Stimulated activated CD8-positive, alpha-beta memory T cell treated with anti-CD3 and anti-CD28 coated beads, Interleukin-7, amount 100 ng/mL, for 1 hour (primary cell): ENCODE results near the gene TCF3.

Source experiments
- DNase-seq, 2 donors: peaks; one replicate each; pipeline ENCODE4 v3.0.0-alpha.2; 2020; ENCODE audit warnings: low read depth in 2 of 2

The TCF3 gene

DNA sequence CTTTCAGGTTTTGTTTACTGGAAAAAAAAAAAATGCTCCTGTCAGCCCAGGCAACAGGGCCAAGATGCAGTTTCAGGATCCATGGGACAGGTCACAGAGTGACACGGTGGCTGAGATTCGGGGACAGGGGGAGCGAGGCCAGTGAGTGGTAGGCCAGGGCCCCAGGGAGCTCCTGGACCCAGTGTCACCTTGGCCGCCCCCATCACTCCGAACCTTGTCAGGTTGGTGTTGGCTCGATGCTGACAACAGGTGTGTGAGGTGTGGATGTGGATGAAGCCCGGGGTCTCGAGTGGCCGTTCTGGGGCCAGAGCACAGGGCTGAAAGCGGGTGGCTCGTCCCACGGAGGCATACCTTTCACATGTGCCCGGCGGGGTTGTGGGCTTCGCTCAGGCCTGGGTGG is 41.1 kb downstream of the TCF3 start:
- no peak for DNase-seq

DNA sequence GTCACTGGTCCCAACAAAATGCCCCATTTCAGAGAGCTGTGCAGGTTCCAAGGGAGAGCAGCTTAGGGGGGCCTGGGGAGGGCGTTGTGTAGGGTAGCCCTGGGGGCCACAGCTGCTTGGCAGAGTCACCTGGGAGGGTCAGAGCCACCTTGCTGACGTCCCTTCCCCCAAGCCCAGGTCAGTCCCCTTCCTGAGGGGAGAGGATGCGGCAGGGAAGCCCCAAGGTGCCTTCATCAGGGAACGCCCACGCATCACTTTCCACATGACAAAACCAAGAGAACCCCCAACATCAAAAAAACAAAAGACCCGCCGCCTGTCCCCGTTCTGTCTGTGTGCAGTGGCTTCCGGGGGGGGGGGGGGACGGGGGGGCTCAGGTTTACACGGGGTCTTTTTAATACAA is 41.8 kb downstream of the TCF3 start:
- no peak for DNase-seq

DNA sequence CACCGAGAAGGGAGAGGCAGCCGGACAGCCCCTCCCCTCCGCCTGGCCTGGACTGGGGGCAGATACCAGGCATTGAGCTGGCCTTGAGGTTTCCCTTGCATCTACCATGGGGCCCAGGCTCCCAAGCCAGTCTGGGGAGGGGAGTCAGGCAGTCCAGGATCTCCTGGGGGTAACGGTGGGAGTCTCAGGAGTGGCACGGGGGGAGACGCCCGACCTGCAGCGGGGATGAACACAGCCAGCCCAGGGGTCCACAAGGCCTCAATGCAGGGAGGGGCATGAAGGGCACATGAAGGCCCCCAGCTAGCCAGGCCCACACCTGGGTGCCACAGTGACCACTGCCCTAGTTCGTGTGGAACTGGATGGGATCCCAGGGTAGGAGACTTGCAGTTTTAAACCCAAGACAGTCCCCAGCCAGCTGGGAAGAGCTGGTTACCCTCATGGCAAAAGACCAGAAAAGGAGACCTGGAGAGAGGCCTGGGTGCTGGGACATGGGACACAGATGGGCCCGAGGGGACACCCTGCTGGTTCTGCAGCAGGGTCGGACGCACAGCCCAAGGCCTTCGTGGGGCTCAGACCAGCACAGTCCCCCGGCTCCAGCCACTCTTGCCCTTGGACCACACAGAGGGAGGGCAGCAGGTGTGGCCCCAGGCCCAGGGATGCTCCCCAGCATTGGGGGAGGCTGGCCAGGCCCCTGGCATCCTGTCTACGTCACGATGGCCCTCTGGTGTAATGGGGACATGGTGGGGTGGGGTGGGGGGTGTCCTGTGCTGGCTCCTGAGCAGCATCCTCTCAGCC is 42.5 kb downstream of the TCF3 start:
- DNase-seq = no peak

DNA sequence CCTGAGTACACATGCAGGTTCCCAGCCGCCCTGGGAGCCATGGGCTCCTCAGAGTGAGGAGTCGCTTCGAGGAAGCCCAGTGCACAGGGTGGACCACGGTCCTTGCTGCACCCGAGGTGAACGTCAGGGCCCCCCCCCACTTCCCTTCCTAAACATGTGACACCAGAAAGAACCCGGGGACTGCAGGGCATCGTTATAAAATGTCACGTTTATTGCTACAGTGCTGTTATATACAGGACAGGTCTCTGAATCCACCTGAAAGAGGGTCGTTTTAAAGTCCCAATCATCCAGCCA is 43.4 kb downstream of the TCF3 start:
- no peak for DNase-seq

DNA sequence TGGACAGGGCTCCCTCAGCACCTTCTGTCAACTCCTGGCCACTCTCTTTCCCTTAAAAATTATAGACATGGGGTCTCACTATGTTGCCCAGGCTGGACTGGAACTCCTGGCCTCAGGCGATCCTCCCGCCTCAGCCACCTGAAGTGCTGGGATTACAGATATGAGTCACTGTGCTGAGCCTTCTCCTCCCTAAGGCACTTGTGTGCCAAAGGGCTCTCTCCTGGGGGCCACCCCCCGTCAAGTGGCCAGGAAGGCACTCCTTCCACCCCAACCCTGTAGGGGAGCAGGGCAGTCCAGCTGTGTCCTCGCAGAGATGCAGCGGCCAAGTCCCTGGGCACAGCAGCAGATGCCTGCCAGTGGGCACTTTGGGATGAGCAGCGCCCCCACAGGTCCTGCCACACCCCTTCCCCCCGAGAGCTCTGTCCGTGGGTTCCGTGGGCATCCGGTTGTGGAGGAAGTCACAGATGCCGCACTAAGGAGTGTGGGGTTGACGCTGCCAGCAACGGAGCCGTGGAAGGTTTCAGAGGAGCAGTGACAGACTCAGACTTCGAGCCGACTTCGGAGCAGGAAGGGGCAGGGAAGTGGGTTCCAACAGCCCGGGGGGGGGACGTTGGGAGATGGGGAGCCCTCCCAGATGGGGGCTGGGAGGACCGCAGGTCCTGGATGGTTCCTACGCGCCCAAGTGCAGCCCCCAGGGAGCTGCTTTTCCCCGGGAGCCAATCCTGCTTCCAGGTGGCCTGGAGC is 43.9 kb downstream of the TCF3 start:
- DNase-seq = no peak

DNA sequence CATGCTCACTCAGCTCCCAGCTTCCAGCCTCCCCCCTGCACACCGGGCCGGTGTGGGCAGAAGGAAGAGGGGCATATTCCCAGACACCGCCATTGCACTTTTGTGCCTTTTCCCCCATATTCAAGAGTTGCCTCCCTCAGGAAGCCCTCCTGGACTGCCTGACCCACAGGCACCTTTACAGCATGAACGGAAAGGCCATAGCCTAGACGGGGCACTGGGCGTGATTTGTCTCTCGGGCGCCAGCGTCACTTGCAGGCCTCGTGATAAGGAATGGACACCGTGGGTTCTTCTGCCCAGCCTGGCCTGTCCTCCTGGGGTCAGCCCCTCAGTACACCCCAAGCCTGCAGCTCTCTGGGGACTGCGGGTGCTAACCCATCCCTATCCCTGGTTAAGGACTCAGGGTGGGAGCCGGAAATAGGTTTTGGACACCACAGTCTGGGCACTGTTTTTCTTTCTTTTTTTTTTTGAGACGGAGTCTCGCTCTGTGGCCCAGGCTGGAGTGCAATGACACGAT is 46.2 kb downstream of the TCF3 start:
- no peak for DNase-seq

DNA sequence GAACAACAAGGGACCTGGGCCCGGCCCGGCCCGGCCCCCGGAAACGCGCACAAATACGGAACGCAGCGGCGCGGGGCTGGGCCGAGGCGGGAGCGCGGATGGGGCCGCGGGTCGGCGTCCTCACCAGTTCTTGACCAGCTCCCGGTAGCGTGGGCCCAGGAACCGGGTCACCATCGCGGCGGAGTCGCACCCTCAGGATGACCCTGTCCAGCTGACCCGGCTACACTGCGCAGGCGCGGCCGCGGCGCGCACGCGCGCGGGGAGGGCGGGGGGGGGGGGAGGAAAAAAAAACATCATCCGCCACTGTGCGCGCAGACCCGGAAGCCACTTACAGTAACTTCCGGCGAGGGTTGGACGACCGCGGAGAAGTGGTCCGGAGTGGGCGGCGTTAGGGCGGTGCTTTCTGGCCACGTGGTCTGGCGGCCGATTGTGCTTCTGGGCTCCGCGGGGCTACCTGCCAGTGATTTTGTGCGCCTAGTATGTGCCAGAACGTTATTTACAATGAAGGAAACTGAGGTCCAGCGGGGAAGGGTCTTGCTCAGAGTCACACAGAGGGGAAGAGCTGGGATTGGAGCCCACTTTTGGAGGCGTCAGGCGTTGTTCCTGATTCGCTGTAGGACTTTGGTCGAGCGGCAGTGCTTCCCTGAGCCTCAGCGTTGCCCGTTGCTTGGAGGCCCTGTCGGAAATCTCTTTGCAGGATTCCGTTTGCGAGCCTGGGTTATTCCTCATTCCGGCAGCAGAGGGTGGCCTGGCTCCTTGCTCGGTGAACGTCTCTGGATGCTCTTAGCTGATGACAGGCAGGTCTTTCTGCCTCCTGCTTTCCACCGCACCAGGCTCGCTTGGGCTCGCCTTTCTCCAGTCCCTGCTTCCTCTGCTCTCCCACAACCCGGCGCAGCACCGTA is 46.9 kb downstream of the TCF3 start, which contains the start of gene UQCR11:
UQCR11 (minus strand) TSS at position 227 of the 902 bp plus-strand sequence; CDS start at position 174, 53 bp downstream.
- DNase-seq = peak; percentile 84 to 85

DNA sequence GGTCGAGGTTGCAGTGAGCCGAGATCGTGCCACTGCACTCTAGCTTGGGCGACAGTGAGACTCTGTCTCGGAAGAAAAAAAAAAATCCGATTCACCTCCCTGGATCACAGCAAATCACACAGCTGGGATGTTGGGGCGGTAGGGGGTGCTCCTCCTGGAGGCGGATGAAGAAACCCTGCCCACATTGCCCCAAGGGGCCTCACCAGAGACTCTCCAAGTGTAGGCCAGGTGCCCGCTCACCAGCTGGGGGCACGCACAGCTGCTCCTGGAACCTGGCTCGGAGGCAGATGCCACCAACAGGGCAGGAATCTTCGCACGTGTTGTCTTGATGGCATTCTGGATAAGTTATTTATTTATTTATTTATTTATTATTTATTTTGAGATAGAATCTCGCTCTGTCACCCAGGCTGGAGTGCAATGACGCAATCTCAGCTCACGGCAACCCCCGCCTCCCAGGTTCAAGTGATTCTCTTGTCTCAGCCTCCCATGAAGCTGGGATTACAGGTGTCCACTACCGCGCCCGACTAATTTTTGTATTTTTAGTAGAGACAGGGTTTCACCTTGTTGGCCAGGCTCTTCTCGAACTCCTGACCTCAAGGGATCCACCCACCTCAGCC is 50.2 kb downstream of the TCF3 start:
- DNase-seq = no peak

DNA sequence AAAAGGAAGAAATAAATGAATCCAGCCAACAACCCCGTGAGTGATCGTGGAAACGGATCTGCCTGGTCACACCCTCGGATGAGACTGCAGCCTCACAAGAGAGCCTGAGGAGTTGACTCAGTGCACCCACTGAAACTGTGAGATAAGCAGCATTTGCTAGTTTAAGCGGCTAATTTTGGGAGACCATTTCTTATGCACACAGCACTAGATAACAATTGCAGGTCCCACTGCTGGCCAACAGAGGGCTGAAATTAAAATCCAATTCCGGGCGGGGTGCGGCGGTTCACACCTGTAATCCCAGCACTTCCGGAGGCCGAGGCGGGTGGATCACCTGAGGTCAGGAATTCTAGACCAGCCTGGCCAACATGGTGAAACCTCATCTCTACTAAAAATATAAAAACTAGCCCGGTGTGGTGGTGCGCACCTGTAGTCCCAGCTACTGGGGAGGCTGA is 50.8 kb downstream of the TCF3 start:
- no peak for DNase-seq

DNA sequence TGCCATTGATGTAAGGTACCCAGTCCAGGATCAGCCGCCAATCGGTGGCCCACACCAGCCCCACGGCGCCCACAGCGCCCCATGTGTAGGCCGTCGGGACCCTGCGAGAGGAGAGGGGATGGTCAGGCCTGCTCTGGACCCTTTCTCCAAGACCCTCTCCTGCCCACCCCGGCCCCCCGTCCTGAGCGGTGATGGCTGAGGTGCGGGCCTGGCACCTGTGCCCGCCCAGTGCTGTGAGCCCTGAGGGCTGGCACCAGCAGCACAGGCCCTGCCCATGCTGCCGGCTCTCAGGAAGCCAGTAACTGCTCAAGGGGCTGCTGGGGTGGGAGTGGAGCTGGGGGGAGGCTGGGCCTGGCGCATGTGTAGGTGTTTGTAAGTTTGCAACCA is 53.0 kb downstream of the TCF3 start:
- no peak for DNase-seq

DNA sequence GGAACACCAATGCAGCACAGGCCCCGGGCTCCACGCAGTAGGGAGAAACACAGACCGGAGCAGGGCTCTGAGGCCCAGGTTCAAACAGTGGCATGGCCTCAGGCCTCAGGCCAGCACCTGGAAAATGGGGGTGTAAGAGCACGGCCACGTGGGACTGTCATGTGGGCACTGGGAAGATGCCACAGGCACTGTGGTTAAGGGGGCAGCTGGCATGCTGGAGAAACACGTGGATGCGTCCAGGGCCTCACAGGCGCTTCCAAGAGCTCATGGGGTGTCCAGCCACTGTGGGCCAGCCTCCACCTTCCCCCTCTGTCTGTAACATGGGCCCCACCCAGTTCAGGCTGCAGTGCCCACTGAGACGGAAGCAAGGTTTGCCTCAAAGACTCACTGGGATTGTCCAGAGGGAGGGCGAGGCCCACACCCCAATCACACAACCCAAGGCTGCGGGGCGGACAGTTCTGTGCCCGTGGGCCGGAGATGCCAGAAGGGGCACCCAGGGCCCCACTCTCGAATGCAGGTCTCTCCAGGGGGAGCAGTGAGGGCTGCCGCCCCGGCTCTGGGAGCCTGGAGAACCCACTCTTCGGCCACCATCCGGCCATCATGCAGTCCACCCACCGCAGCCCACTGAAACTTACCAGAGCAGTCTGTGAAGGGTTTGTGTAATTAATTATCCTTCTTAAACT is 53.5 kb downstream of the TCF3 start:
- no peak for DNase-seq

DNA sequence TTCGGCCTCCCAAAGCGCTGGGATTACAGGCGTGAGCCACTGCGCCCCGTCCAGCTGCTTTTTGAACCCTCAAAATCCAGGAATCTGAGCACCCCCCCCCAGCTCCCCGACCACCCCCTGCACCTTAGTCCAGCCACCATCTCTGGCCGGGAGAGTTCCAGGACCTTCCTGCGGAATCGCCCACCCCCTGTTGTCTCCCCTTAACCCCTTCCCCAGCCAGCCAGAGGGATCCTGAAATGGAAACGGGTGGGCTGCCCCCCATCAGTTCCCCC is 59.0 kb downstream of the TCF3 start:
- DNase-seq = no peak

DNA sequence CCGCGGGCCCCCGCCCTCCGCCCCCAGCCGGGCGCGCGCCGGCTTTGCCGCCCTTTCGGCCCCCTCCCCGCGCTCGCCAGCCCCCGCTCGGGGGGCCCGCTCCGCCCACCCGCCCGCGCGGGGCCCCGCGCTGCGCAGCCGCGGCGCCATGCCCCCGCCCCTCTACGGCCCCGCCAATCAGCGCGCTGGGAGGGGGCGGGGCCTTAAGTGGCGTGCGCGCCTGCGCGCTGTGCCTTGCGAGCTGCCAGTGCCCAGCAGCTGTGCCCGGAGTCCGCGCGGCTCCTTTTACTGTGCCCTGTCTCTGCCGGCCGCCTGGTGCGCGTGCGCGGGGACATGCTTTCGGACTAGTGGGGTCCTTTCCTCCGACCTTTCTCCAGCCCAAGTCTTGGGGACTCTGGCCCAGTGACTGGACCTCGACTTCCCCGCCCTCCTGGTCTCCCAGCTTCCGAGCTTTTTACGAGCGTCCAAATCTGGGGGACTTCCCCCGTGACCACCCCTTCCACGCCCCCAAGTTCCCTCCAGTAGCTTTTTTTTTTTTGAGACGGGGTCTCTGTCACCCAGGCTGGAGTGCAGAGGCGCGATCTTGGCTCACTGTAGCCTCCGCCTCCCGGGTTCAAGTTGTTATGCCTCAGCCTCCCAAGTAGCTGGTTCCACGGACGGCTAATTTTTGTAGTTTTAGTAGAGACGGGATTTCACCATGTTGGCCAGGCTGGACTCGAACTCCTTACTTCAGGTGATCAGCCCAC is 59.5 kb downstream of the TCF3 start, which contains the start of gene MBD3:
MBD3 (minus strand) TSS at position 111 of the 746 bp plus-strand sequence. CDS start 234 bp downstream, outside the sequence.
- DNase-seq = peak; percentile 67 to 79

DNA sequence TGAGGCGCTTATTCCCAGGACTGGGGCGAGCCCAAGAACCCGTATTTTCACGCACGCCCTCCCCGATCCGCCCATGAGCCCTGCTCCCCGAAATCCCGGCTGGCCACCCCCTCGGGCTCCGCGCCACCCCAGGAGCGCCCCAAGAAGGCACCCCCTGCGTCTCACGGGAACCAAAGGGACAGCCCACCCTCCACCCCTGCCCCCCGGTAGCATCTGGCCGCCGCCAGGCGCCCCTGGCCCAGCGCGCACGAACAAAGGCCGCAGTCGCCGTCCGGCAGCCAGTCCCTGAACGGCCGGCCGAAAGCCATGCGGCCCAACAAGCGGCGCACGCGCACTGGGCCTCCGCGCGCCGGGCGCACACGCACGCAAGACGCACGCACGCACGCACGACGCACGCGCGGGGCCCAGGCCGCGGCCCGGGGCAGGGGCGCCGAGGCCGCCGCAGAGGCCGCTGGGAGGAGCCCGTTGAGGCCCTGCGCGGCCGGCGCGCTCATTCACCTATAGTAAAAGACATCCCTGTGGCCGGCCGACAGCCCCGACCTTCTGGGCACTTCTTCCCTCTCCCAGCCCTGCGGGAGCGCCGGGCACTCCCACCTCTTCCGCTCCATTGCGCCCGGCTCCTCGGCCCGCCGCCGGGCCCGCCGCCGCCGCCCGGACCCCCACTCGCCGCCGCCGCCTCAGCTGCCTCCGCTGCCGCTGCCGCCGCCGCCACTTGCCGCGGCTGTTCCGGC is 60.2 kb downstream of the TCF3 start:
- DNase-seq = peak; percentile 60 to 67

DNA sequence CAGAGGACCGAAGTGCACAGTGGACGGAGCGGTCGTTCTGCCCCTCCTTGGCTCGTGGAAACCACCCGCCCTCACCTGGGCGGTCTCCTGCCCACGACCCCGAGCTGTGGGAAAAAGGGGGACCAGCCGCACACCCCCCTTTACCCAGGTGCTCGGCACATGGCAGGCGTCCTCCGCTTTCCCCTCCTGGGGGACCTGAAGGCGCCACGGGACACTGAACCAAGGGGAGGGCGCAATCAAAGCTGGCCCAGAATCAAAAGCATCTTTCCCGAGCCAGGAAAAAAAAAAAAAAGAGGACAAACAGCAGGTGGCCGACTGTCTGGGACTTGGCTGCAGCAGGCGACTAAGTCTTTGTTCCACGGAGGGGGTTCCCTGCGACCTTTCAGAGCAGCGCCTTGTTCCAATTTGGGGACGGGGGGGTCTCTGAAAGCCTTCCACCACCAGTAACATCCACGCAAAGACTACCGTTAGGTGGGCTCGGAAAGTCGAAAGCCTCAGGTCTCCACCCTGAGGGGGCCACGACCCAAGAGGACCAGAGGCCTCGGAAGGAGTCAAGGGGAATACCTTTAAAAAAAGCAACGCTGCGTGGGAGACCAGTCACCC is 60.9 kb downstream of the TCF3 start:
- DNase-seq = no peak

DNA sequence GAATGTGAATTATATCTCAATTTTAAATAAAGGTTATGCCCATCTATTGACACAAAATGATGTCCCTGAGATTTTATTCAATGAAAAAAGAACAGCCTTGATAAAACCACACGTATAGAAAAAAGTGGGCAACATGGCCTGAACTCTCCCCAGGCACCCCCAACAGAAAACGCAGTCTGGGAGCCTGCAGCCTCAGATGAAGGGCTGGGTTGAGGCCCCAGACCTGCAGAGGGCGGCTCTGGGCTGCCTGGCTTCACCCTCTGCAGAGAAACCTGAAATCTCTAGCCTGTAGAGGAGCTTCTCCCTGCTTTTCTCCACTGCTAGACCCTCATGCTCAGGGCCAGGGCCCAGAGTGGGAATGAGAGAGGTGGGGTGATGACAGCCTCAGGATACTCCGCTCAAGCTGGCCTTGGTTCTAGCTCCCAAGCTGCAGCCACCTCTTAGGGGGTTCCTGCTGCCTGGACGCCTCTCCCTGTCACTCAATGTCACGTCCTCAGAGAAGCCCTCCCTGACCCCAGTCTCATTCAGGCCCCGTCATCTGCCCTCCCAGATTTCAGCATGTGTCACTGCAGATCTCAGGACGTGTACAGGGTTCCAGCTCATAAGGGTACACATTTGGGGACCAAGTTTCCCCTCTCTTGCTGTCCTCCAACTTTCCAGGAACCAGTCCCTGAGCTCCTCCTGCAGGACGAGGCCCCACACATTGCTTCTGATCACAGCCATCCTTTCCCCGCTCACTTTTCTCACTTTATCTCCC is 61.6 kb downstream of the TCF3 start:
- DNase-seq = no peak

DNA sequence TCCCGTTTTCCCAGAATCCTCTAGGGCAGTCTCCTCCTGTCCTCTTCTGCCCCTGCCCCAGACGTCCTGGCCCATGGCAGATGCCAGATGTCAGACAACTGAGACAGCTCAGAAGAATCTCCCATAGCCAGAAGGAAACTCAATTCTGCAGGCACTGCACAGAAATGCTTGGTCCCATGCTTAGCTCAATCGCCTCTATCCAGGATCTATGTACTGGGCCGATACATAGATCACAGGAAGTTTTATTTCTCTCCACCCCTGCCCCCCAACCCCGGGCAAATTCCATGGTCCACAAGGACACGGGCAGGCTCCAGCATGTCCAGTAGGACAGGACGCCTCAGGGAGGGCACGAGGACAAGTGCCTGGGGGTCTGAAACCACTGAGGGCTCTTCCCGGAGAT is 64.5 kb downstream of the TCF3 start:
- DNase-seq = no peak

DNA sequence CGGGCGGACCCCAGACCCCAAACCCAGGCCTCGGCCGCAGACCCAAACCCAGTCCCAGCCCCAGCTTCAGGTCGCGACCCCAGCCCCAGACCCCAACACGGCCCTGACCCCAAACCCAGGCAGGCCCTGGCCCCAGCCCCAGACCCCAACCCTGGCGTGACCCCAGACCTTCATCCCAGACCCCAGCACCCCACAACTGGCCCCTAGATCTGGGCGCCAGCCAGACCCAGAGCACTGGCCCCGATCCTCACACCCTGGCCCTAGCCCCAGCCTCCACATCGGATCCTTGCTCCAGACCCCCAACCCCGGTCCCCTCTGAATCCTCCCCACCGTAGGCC is 67.2 kb downstream of the TCF3 start:
- DNase-seq = no peak
